Stimulated activated CD4-positive, alpha-beta T cell treated with anti-CD3 and anti-CD28 coated beads, Interleukin-1b, Interleukin-23, amount 100 ng/mL, for 48 hours (primary cell): ENCODE measurements around the gene XRCC5.
"Not testable (repeated sequence)": the region's sequence is repeated elsewhere in the genome, so short reads cannot be mapped to it uniquely, and the experiment has no call there.

ENCODE experiments used
- DNase-seq: peaks from one replicate; pipeline ENCODE4 v3.0.0-alpha.2; 2020

Gene XRCC5

DNA sequence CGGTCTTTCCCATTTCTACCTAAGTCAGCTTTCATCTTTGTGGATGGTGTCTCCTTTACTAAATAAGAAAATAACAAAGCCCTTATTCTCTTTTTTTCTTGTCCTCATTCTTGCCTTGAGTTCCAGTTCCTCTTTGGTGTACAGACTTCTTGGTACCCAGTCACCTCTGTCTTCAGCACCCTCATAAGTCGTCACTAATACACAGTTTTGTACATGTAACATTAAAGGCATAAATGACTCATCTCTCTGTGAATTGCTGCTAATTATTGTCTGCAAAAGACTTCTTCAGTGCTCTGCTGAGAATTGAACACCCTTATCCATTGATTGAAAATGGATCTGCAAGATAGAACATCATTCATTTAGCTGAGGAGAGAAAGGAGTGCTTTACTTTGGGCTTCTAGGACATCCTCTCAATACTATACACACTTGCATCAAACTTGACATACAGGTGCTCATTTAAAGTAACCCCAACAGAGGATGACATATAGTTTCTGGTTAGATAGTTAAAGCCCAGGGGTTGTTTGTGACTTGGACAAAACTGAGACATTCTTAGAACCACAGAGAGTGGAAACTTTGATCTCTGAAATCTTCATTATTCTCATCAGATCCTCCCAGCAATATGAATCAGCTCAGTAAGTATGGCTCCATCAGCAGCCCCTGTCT, 97.0 kb downstream of the XRCC5 start:
- DNase-seq: no peak

DNA sequence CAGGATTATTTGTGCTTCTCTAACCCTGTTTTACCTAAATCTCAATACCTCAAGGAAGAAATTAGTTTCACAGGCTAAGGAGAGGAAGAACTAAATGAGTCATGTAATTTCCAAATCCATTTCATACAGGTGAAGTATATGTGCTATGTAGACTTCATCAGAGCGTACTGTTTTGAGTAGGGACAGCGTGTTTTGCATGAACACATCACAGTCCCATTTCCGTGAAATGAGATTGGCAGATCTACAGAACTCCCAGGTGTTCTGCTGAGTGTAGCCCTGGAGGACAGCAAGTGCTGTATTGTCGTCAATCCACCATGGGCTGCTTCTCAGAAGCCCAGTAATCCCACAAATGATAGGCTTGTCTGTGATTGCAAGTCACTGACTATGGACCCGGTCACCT, 97.7 kb downstream of the XRCC5 start:
- DNase-seq: peak; percentile 39

DNA sequence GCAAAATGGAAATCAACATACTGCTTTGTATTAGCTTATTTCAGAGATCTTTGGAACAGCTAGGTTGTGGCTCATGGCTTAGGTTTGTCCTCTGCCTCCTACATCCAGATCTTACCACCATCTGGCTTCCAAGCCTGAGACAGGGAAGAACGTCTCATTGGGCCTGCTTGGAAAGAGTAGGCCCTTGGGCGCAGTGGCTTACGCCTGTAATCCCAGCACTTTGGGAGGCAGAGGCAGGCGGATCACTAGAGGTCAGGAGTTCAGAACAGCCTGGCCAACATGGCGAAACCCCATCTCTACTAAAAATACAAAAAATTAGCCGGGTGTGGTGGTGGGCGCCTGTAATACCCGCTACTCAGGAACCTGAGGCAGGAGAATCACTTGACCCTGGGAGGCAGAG, 99.5 kb downstream of the XRCC5 start:
- not testable (repeated sequence) for DNase-seq

DNA sequence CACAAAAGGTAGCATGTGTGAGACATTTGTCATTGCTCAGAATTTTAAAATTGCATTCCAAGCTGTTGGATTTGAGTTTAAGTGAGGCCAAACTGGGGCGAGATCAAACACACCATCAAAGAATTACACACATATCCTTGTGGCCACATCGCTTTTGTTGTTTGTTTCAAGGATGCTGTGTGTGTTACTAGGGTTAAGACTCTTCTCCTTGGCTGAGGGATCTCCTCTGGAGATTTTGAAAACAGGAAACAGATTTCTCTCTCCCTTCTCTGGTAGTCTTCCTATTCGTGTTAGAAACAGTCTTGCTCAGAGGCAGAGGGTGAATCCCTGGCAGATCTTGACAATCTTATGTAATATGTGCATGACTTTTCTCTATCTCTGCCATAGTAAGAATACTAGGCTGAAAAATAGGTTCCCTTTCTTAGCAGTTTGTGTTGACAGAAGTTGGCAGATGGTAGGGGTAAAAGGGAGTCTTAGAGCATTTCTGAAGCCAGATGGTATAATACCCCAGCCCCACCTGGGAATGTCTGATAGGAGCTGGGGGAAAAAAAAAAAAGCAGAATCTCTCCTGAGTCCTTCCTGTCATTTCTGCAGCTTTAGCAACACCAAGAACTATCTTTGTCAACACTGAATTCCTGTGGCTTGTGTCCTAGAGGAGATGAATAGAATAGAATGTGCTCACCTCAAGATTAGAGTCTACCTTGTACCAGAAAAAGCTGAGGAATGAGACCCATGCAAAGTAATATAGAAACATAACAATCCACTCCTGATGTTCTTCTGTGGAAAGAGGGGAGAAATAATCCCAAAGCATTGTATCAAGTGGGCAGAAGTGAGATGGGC, 101.8 kb downstream of the XRCC5 start:
- no peak for DNase-seq

DNA sequence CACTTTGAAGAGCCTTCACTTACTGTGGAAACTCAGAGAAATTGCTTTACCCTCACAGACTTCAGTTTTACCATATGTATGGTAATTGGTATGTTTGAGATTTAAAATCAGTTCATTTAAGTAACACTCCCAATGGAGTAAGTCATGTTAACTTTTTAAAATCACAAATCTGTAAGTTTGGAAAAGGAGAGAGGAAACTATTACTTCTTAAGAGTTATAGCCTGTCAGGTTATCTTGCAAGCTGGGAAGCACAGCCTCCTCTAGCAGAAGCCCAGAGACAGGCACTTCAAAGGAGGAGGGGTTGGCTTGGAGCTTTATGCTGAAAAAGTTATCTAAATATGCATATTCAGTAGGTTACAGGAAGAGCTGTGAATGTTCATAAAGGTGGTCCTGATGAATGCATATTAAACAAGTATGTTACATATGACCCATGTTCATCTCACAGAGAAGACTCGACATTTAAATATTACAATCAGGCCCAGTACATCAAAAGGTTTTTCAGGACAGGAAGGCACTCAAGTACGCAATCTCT, 102.5 kb downstream of the XRCC5 start:
- DNase-seq: no peak

DNA sequence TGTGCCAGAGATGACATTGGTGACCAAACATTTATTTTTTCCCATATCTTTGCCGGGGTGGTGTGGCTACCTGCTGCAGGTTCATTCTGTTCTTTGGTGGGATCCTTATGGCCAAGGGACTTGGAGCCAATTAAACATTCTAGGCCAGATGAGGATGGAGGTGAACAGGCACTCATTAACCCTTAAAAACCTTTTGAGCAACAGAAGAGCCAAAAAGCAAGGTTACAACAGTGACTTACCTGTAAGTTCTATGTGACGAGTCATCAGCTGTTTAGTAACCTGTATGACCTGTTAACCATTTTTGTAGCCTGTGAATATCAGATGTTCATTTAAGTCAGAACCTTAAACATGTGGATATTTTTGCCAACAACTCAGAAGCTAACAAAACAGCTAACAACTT, 105.6 kb downstream of the XRCC5 start:
- DNase-seq: no peak

DNA sequence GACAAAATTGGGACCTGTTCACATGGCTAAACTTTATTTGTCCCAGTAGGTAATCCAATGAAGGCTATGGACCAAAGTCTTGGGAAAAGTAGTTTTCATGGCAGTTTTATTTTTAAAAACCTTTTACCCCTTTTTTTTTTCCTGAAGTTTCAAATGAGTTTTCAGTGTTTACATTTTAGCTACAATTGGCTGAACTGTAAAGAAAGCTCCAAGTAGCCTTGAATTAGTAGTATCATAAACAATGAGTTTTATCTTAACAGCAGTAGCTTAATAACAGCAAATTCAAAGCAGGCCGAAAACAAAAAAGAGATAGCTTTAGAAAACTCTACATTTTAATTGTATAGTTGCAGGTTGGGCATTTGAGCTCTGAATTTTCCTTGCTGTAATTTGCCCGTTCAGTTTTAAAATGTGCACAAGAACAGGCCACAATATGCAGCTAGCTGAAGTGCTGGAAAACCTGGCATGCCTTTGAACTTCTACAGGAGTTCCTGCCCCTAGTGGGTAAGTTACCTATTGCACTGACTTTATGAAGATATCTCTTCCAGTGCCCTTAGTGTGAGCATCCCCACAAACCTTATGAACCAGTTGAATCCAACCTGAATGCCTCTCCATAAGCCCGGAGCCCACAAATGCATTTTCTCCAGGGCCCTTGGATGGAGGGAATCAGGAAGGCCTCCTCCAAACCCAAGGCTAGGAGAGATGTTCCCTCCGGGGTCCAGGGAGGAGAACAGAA, 106.7 kb downstream of the XRCC5 start:
- DNase-seq: no peak

DNA sequence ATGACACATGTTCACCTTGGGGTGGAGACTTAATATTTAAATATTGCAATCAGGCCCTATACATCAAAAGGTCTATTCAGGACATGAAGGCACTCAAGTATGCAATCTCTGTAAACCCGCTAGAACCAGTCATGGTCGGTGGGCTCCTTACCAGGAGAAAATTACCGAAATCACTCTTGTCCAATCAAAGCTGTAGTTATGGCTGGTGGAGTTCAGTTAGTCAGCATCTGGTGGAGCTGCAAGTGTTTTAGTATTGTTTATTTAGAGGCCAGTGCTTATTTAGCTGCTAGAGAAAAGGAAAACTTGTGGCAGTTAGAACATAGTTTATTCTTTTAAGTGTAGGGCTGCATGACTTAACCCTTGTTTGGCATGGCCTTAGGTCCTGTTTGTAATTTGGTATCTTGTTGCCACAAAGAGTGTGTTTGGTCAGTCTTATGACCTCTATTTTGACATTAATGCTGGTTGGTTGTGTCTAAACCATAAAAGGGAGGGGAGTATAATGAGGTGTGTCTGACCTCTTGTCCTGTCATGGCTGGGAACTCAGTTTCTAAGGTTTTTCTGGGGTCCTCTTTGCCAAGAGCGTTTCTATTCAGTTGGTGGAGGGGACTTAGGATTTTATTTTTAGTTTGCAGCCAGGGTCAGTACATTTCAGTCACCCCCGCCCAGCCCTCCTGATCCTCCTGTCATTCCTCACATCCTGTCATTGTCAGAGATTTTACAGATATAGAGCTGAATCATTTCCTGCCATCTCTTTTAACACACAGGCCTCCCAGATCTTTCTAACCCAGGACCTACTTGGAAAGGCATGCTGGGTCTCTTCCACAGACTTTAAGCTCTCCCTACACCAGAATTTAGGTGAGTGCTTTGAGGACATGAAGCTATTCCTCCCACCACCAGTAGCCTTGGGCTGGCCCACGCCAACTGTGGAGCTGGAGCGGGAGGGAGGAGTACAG, 108.1 kb downstream of the XRCC5 start:
- DNase-seq: peak; percentile 20

DNA sequence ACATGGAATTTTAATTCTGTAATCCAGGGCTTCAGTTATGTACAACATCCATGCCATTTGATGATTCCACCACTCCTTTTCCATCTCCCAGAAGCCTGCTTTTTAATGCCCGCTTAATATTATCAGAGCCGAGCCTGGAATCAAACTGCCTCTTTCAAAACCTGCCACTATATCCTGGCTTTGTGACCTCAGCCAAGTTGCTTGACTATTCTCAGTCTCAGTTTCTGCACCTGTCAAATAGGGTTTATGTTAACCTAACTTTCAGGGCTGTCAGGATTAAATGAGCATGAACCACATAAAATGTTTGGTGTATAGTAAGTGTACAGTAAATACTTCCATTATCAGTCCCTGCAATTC, 108.7 kb downstream of the XRCC5 start:
- no peak for DNase-seq

DNA sequence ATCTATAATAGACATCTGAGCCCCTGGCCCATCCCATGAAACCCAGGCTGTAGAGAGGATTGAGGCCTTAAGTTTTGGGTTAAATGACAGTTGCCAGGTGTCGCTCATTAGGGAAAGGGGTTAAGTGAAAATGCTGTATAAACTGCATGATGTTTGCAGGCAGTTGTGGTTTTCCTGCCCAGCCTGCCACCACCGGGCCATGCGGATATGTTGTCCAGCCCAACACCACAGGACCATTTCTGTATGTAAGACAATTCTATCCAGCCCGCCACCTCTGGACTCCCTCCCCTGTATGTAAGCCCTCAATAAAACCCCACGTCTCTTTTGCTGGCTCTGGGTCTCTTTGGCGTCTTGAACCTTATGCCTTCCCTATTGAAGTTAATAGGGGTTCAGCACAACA, 110.7 kb downstream of the XRCC5 start:
- DNase-seq: no peak

DNA sequence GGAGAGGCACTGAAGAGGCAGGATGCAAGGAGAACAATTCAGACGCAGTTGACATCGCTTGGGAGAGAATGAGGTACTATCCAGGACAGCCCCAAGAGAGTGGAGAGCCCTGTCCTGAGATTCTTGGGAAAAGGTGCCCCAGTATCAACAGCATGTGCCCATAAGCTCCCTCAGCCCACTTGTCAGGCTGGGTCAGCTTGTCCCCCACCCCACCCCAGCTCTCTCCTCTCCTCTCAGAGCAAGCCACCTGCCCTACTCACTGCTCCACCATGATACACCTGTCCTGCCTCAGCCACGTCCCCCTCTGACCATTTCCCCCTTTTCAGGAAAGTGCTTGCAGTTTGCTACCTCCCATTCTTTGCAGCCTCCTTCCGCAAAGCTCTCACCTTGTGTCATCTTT, 111.8 kb downstream of the XRCC5 start:
- DNase-seq: no peak

DNA sequence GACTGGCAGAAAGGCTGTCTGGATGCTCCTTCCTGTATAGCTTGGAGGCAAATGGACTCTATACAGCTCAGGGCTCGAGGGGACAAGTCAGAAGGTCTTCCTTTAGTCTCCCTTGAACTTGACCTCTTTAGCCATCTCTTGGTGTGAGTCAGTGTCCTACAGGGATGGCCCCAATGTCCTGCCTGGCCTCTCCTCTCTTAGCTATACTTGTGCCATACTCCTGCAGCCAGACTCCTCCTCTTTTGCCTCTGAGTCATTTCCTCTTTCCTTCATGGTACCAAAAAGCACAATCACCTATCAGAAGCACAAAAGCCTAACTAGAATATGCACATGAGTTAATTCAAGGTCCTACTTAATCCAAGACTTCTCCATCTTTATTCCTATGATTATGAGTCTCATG, 112.7 kb downstream of the XRCC5 start:
- no peak for DNase-seq

DNA sequence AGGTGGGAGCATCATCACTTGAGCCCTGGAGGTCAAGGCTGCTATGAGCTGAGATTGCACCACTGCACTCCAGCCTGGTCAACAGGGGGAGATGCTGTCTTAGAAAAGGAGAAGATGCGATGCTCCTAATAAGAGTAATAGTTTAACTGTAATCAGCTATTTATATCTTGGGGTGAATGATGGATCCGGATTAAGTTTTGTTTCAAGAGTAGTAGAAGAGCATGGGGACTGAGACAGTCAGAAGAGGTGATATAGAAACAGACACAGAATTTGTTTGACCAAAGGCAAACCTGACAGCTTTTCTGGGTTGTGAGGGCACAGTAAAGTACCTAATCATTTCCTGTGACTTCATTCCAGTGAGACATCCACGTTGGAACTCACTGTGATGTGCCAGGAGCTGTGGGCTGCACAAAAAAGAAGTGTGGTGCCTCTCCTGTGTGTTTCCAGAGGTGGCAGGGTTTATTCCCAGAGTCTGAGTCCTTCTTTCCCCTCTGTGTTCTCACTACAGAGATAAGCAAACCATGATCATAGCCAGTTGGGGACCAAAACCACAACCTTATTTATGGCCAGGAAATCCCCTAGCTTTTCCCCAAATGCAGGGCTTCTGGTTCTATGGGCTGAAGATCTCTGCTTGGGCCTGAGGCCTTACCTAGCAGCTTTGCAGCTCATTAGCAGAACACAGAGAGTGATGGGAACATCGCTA, 113.7 kb downstream of the XRCC5 start:
- DNase-seq: peak; percentile 30

DNA sequence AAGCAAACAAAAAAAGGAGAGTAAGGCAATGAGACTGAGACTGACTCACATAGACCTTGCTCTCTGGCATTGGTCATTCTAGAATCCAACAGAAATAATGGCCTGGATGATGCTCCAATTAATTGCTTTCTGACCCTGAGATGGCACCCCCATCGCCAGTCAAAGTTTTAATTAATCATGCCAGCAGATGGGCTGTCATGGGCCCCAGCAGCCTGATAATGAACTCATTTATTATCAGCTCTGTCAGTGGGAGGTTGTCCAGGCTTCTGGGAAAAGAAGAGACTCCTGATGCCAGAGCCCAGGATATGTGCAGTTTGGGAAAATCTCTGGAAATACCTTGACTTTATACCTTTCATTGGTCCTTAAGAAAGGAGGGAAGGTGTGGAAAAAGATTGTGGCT, 115.2 kb downstream of the XRCC5 start:
- DNase-seq: no peak

DNA sequence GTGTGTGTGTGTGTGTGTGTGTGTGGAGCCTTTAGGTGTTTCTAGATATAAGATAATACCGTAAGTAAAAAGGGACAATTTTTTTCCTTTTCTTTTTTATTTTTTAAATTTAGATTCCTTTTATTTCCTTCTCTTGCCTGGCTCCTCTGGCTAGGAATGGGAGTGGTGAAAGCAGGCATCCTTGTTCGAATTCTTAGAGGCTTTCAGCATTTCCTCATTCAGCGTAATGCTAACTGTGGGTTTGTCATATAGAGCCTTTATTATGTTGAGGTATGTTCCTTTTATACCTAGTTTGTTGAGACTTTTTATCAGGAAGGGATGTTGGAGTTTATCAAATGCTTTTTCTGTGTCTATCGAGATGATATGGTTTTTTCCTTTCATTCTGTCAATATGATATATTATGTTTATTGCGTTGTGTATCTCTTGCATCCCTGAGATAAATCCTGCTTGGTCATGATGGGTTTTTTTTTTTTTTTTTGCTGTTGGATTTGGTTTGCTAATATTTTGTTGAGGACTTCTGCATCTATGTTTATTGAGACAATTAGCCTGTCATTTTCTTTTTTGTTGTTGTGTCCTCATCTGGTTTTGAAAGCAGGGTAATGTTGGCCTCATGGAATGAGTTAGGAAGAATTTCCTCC, 120.2 kb downstream of the XRCC5 start:
- DNase-seq: no peak

DNA sequence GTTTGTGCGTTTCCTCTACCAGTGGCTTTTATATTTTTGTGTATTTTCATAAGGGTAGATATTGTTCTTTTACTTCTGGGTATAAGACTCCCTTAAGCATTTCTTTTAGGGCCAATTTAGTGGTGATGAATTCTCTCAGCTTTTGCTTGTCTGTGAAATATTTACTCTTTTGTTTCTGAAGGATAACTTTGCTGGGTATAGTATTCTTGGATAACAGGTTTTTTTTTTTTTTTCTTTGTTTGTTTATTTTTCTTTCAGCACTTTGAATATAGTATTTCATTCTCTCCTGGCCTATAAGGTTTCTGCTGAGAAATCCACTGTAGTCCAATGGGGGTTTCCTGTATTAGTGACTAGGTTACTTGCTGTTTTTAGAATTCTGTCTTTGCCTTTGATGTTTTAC, 122.7 kb downstream of the XRCC5 start:
- no peak for DNase-seq

DNA sequence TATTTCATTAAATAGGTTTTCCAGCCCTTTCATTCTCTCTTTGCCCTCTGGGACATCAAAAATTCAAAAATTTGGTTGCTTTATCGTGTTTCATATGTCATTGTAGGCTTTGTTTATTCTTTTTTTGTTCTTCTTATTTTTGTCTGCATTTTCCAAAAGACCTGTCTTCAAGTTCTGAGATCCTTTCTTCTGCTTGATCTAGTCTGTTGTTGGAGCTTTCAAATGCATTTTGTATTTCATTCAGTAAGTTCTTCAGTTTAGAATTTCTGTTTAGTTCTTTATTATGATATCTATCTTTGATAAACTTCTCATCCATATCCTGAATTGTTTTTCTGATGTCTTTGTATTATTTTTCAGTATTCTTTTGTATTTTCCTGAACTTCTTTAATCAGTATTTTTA, 123.6 kb downstream of the XRCC5 start:
- DNase-seq: no peak

DNA sequence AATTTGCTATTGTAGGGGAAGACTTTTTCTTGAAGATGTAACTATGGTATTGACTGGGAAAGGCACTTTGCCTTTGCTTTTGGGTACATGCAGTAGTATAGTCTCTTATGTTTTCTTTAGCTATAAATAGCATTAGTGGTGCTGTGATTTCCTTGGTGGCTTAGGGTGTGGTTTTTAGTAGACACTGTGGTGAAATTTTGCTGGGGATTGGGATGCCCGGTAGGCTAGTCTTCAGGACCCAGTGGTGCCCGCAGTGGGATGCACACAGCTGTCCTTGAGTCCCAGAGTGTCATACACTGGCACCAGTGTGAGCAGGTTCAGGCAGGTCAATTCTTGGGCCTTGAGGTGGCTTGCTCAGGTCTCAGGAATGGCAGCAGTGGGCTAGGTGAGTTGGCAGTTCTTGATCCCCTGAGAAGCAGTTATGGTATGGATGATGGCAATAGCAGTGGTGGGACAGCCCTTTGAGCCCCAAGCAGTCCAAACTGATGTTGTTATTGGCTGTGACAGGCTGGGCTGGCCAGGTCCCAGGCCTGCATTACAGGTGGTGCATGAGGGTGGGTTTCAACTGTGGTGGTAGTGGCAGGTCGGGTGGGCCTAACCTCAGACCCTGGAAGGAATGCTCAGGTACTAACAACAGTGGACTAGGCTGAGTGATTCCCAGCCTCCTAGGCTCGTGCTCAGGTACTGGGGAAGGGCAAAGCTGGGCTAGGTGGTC, 124.3 kb downstream of the XRCC5 start:
- no peak for DNase-seq

DNA sequence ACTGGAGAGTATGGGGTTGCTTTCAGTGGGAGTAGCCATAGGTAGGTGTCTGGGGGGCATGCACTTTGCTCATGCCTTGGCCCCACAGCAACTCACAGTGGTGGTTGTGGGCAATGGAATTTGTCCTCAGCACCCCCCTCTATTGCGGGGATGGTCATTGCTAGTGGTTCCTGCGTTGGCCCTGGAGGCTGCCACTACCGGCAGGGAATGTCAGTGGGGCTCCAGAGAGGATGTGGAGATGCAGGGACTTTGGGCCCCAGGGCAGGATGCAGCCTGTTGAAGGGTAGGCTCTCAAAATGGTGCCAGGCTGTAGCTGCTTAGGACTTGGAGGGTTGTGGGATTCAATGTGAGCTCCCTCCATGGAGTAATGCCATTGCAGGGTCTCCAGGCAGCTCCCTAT, 125.0 kb downstream of the XRCC5 start:
- no peak for DNase-seq

DNA sequence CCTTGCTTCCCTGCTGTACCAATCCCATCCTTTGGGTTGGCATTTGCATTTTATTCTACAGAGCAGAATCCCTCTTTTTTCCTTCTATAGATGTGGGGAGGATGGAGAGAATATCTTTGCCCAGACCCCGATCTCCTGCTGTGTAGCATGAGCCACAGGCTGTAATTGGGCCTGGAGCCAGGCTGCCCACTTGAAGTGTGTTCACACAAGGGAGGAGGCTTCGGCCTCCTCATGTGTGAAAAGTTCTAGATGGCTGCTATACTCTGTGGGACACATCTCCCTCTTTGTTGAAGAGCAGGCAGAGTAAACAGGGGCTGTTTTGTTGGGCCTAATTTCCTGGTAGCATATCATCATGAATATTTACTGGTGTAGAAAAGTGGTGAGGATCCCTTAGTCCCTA, 126.3 kb downstream of the XRCC5 start:
- no peak for DNase-seq

DNA sequence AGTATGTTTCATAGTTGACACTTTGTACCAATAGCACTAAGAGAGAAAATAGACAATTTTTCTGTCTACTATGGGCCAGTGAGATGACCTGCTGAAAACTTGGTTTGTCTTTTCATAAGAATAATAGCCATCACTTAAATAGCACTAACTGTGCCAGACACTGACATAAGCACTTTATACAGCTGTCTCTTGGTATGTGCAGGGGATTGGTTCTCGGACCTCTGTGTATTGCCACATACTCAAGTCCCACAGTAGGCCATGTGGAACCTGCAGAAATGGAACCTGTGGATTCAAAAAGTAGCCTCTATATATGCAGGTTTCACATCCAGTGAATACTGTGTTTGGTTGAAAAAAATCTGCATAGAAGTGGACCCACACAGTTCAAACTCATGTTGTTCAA, 126.7 kb downstream of the XRCC5 start:
- no peak for DNase-seq
